HAP-1 (cell line): ENCODE data around the gene CYFIP2.
A peak's percentile ranks its signal among the peaks of the same experiment; 100 is the strongest.

Experiments used
- DNase-seq, 2 experiments: peaks; one replicate each; pipeline ENCODE4 v3.0.0-alpha.2; 2016 to 2020; ENCODE audit warnings: low spot score in 2 of 2
- H3K27me3 ChIP-seq: fragments of 250-450 bp; sonication (Bioruptor Pico); 2 replicates; pipeline ENCODE4 v1.5.1; 2020; ENCODE audit warnings: low read depth, mild to moderate bottlenecking, moderate library complexity
- H3K36me3 ChIP-seq: fragments of 250-450 bp; sonication (Bioruptor Pico); replicated peaks from 2 replicates; pipeline ENCODE4 v1.5.1; 2020; ENCODE audit warnings: mild to moderate bottlenecking
- H3K4me1 ChIP-seq: fragments of 250-450 bp; sonication (Bioruptor Pico); 2 replicates; pipeline ENCODE4 v1.5.1; 2020; ENCODE audit warnings: mild to moderate bottlenecking
- H3K4me3 ChIP-seq: fragments of 250-450 bp; sonication (Bioruptor Pico); 2 replicates; pipeline ENCODE4 v1.5.1; 2020; ENCODE audit warnings: mild to moderate bottlenecking, moderate library complexity
- H3K9me3 ChIP-seq: fragments of 250-450 bp; sonication (Bioruptor Pico); 2 replicates; pipeline ENCODE4 v1.5.1; 2020; ENCODE audit warnings: mild to moderate bottlenecking, moderate library complexity
- in situ Hi-C: fragments of 300-500 bp; cut with MboI; formaldehyde crosslinking; loops from 3 replicates; pipeline ENCODE4 v1.14.3; 2020; ENCODE audit warnings: low sequenced_read_pairs, inconsistent platforms, mixed read lengths

The CYFIP2 gene

GRCh38 chr5:157265714-157266285 is at the start of gene CYFIP2:
Gene CYFIP2 (plus strand): TSS chr5:157266123. CDS start chr5:157285362, 19,239 bp downstream.
- H3K4me3 ChIP-seq, result peak within 1 kb of the TSS; percentile 51
- no peaks in the 10 kb centered on the region for H3K27me3 ChIP-seq
- in situ Hi-C loops, result no loop called here
- H3K4me1 ChIP-seq, result peaks cover 13% of the 10 kb centered on the region
- H3K36me3 ChIP-seq, result no peaks in the 10 kb centered on the region; the same call in 1 of the 2 replicates
- no peaks in the 10 kb centered on the region for H3K9me3 ChIP-seq
- DNase-seq, result peak; percentile 57 to 78

- in situ Hi-C loops, result no loop called here
These were observed 49.4 kb upstream of the CYFIP2 start for GRCh38 chr5:157216391-157217142.

GRCh38 chr5:157217289-157218024 is 48.5 kb upstream of the CYFIP2 start:
- in situ Hi-C loops, result no loop called here
- no peak overlapping the region for H3K4me3 ChIP-seq
- no peak for DNase-seq
- no peaks in the 10 kb centered on the region for H3K36me3 ChIP-seq
- no peaks in the 10 kb centered on the region for H3K9me3 ChIP-seq
- H3K4me1 ChIP-seq, result no peaks in the 10 kb centered on the region
- H3K27me3 ChIP-seq, result no peaks in the 10 kb centered on the region

More at GRCh38 chr5:157216391-157217142, 49.4 kb upstream of the CYFIP2 start:
- DNase-seq, result no peak
- no peaks in the 10 kb centered on the region for H3K27me3 ChIP-seq
- H3K9me3 ChIP-seq, result no peaks in the 10 kb centered on the region
- H3K4me3 ChIP-seq, result no peak overlapping the region
- no peaks in the 10 kb centered on the region for H3K4me1 ChIP-seq
- H3K36me3 ChIP-seq, result no peaks in the 10 kb centered on the region

GRCh38 chr5:157219491-157220271 is 46.2 kb upstream of the CYFIP2 start:
- no peaks in the 10 kb centered on the region for H3K4me1 ChIP-seq
- no peaks in the 10 kb centered on the region for H3K36me3 ChIP-seq
- H3K9me3 ChIP-seq, result no peaks in the 10 kb centered on the region
- in situ Hi-C loops, result no loop called here
- H3K27me3 ChIP-seq, result no peaks in the 10 kb centered on the region
- no peak for DNase-seq
- H3K4me3 ChIP-seq, result no peak overlapping the region

GRCh38 chr5:157221959-157222358 is 44.0 kb upstream of the CYFIP2 start:
- no peak for DNase-seq
- in situ Hi-C loops, result no loop called here
- Histone ChIP-seq H3K9me3 (no peaks in the 10 kb centered on the region), H3K4me1 (no peaks in the 10 kb centered on the region), H3K36me3 (no peaks in the 10 kb centered on the region), H3K4me3 (no peak overlapping the region), H3K27me3 (no peaks in the 10 kb centered on the region)

- Histone ChIP-seq H3K4me1 (no peaks in the 10 kb centered on the region), H3K4me3 (no peak overlapping the region), H3K27me3 (no peaks in the 10 kb centered on the region), H3K9me3 (no peaks in the 10 kb centered on the region), H3K36me3 (no peaks in the 10 kb centered on the region)
- no peak for DNase-seq
- in situ Hi-C loops, result no loop called here
These were observed 43.3 kb upstream of the CYFIP2 start for GRCh38 chr5:157222506-157223230.

GRCh38 chr5:157225469-157226422 is 40.2 kb upstream of the CYFIP2 start:
- H3K4me3 ChIP-seq, result no peak overlapping the region
- H3K4me1 ChIP-seq, result no peaks in the 10 kb centered on the region
- no peaks in the 10 kb centered on the region for H3K27me3 ChIP-seq
- no peaks in the 10 kb centered on the region for H3K9me3 ChIP-seq
- no peaks in the 10 kb centered on the region for H3K36me3 ChIP-seq
- DNase-seq, result no peak
- in situ Hi-C loops, result no loop called here

- in situ Hi-C loops, result no loop called here
- H3K4me1 ChIP-seq, result no peaks in the 10 kb centered on the region
- no peak for DNase-seq
- no peaks in the 10 kb centered on the region for H3K36me3 ChIP-seq
- no peaks in the 10 kb centered on the region for H3K27me3 ChIP-seq
- H3K9me3 ChIP-seq, result no peaks in the 10 kb centered on the region
- H3K4me3 ChIP-seq, result no peak overlapping the region
These were observed 35.3 kb upstream of the CYFIP2 start for GRCh38 chr5:157230610-157231009.

GRCh38 chr5:157232706-157233105 is 33.2 kb upstream of the CYFIP2 start:
- in situ Hi-C loops, result no loop called here
- DNase-seq, result no peak
- H3K27me3 ChIP-seq, result no peaks in the 10 kb centered on the region

GRCh38 chr5:157233515-157233914 is 32.4 kb upstream of the CYFIP2 start:
- DNase-seq, result no peak
- in situ Hi-C loops, result no loop called here
- no peaks in the 10 kb centered on the region for H3K4me1 ChIP-seq
- no peaks in the 10 kb centered on the region for H3K36me3 ChIP-seq
- no peaks in the 10 kb centered on the region for H3K27me3 ChIP-seq
- H3K9me3 ChIP-seq, result no peaks in the 10 kb centered on the region
- no peak overlapping the region for H3K4me3 ChIP-seq

More at GRCh38 chr5:157232706-157233105, 33.2 kb upstream of the CYFIP2 start:
- no peaks in the 10 kb centered on the region for H3K9me3 ChIP-seq
- H3K36me3 ChIP-seq, result no peaks in the 10 kb centered on the region
- no peak overlapping the region for H3K4me3 ChIP-seq
- H3K4me1 ChIP-seq, result no peaks in the 10 kb centered on the region

- no peaks in the 10 kb centered on the region for H3K4me1 ChIP-seq
- H3K9me3 ChIP-seq, result no peaks in the 10 kb centered on the region
- H3K4me3 ChIP-seq, result no peak overlapping the region
- no peaks in the 10 kb centered on the region for H3K27me3 ChIP-seq
- H3K36me3 ChIP-seq, result no peaks in the 10 kb centered on the region
- DNase-seq, result no peak
- in situ Hi-C loops, result no loop called here
These were observed 29.5 kb upstream of the CYFIP2 start for GRCh38 chr5:157236423-157236822.

- no peaks in the 10 kb centered on the region for H3K36me3 ChIP-seq
These were observed 24.4 kb upstream of the CYFIP2 start for GRCh38 chr5:157241483-157241882.

More at GRCh38 chr5:157241483-157241882, 24.4 kb upstream of the CYFIP2 start:
- H3K4me1 ChIP-seq, result peaks cover 12% of the 10 kb centered on the region
- H3K27me3 ChIP-seq, result no peaks in the 10 kb centered on the region
- in situ Hi-C loops, result no loop called here
- H3K4me3 ChIP-seq, result no peak overlapping the region
- DNase-seq, result no peak
- H3K9me3 ChIP-seq, result no peaks in the 10 kb centered on the region
